A549 (cell line): Measurements from ENCODE around the gene GUCA2A. TPM values are rescaled to one million over a fixed set of nuclear protein-coding genes. Genes with fewer than 3 reads are reported as not detected.

Experiments
- ATAC-seq, 2 experiments: fragments of 200-7000 bp in 1 of 2; fragments of >200 bp in 1 of 2; cut with Nextera tagmentation in 1 of 2; cut with Tn5 transposase in 1 of 2; 3 replicates each; pipeline versions ENCODE4 v1.8.0 to v1.9.1; 2018 to 2020; ENCODE audit warnings: mild to moderate bottlenecking in 1 of 2, moderate library complexity in 1 of 2
- CTCF ChIA-PET: fragments of 300-600 bp; sonication (Branson Sonifier 250); formaldehyde crosslinking; extraction: SDS; loops from one replicate; lab custom pipeline; 2021; ENCODE audit warnings: antibody characterized with exemption, inconsistent platforms; lab: Yijun Ruan, JAX
- POLR2A ChIA-PET: fragments of 350-600 bp; formaldehyde crosslinking; extraction: SDS; loops from one replicate; lab custom pipeline; 2021; ENCODE audit warnings: antibody characterized with exemption, inconsistent platforms; lab: Yijun Ruan, JAX
- DNase-seq, 2 experiments: peaks; one replicate each; pipeline versions ENCODE4 v3.0.0 to v3.0.0-alpha.2; 2011 to 2016; ENCODE audit warnings: low read depth in 1 of 2, low spot score in 1 of 2
- FAIRE-seq: peaks from 2 replicates; lab custom pipeline; 2011; peaks lifted over from hg19 to GRCh38; lab: Jason Lieb, UNC
- H3K27ac ChIP-seq, 2 experiments: fragments of >200 bp; sonication (Bioruptor Twin); formaldehyde crosslinking; 3 replicates each; pipeline ENCODE4 v1.5.1; 2016 to 2017
- H3K4me1 ChIP-seq: fragments of >200 bp; sonication (Bioruptor Twin); formaldehyde crosslinking; 3 replicates; pipeline ENCODE4 v1.6.1; 2016
- H3K4me2 ChIP-seq: fragments of >200 bp; sonication (Bioruptor Twin); formaldehyde crosslinking; 3 replicates; pipeline ENCODE4 v1.6.1; 2016
- H3K4me3 ChIP-seq: fragments of >200 bp; sonication (Bioruptor Twin); formaldehyde crosslinking; 3 replicates; pipeline ENCODE4 v1.5.1; 2016
- H3K9me3 ChIP-seq: fragments of >200 bp; sonication (Bioruptor Twin); formaldehyde crosslinking; 3 replicates; pipeline ENCODE4 v1.6.1; 2016
- ATOH8 ChIP-seq: fragments of 250-450 bp; sonication (Bioruptor Pico); IDR thresholded peaks from 2 replicates; pipeline ENCODE4 v1.5.0; 2020; ENCODE audit warnings: low read depth, mild to moderate bottlenecking, moderate library complexity
- BCL3 ChIP-seq: fragments of >200 bp; sonication (Bioruptor Twin); formaldehyde crosslinking; IDR thresholded peaks from 3 replicates; pipeline ENCODE4 v1.6.1; 2016
- BHLHE40 ChIP-seq: IDR thresholded peaks from 2 replicates; pipeline ENCODE4 v1.6.1; 2012; ENCODE audit warnings: low read depth, low read length, inconsistent platforms
- CEBPB ChIP-seq, 2 experiments: fragments of >200 bp in 1 of 2; sonication (Bioruptor Twin) in 1 of 2; formaldehyde crosslinking in 1 of 2; IDR thresholded peaks; 2 replicates each; pipeline ENCODE4 v1.6.1; 2012 to 2016
- E2F6 ChIP-seq: IDR thresholded peaks from 2 replicates; pipeline ENCODE4 v1.6.1; 2012; ENCODE audit warnings: low read depth, borderline replicate concordance
- EHF ChIP-seq: fragments of 250-450 bp; sonication (Bioruptor Pico); IDR thresholded peaks from 2 replicates; pipeline ENCODE4 v1.5.0; 2020; ENCODE audit warnings: mild to moderate bottlenecking
- EHMT2 ChIP-seq: fragments of 200-600 bp; sonication (generic); IDR thresholded peaks from 2 replicates; pipeline ENCODE4 v1.6.1; 2016; ENCODE audit warnings: antibody characterized with exemption, low read depth, mild to moderate bottlenecking, moderate library complexity
- EP300 ChIP-seq, 2 experiments: fragments of >200 bp; sonication (Bioruptor Twin); formaldehyde crosslinking; IDR thresholded peaks; 2 replicates in 1 of 2; 3 replicates in 1 of 2; pipeline ENCODE4 v1.6.1; 2016 to 2017
- FOSL2 ChIP-seq, 2 experiments: fragments of 450-650 bp in 1 of 2; fragments of >200 bp in 1 of 2; sonication (Bioruptor Twin) in 1 of 2; formaldehyde crosslinking; IDR thresholded peaks; 2 replicates each; pipeline versions ENCODE4 v1.5.0 to v1.6.1; 2016 to 2020; ENCODE audit warnings: mild to moderate bottlenecking in 1 of 2, moderate library complexity in 1 of 2
- FOXS1 ChIP-seq: fragments of 250-450 bp; sonication (Bioruptor Pico); IDR thresholded peaks from 2 replicates; pipeline ENCODE4 v1.5.0; 2020; ENCODE audit warnings: mild to moderate bottlenecking, moderate library complexity
- GATA3 ChIP-seq: IDR thresholded peaks from 2 replicates; pipeline ENCODE4 v1.6.1; 2012; ENCODE audit warnings: borderline replicate concordance
- HDAC2 ChIP-seq: fragments of 200-600 bp; sonication (generic); IDR thresholded peaks from 2 replicates; pipeline ENCODE4 v1.6.1; 2016
- HMGXB4 ChIP-seq: fragments of 250-450 bp; sonication (Bioruptor Pico); IDR thresholded peaks from 2 replicates; pipeline ENCODE4 v1.5.0; 2021; ENCODE audit warnings: mild to moderate bottlenecking, moderate library complexity, borderline replicate concordance
- HOXB13 ChIP-seq: fragments of 250-450 bp; sonication (Bioruptor Pico); IDR thresholded peaks from 2 replicates; pipeline ENCODE4 v1.5.0; 2020; ENCODE audit warnings: low read depth, mild to moderate bottlenecking, moderate library complexity
- MAX ChIP-seq: IDR thresholded peaks from 2 replicates; pipeline ENCODE4 v1.6.1; 2012
- NPAS2 ChIP-seq: fragments of 250-450 bp; sonication (Bioruptor Pico); IDR thresholded peaks from 2 replicates; pipeline ENCODE4 v1.8.0; 2022; ENCODE audit warnings: mild to moderate bottlenecking, moderate library complexity, borderline replicate concordance
- PHF8 ChIP-seq: fragments of 200-600 bp; sonication (generic); IDR thresholded peaks from 2 replicates; pipeline ENCODE4 v1.6.1; 2016; ENCODE audit warnings: low read depth, mild to moderate bottlenecking, antibody characterized with exemption, moderate library complexity, borderline replicate concordance
- POLR2AphosphoS2 ChIP-seq: conservative IDR thresholded peaks from 2 replicates; pipeline ENCODE4 v1.6.1; 2012; ENCODE audit warnings: low read length, improper control_type of control experiment, inconsistent platforms
- RAD21 ChIP-seq, 2 experiments: fragments of >200 bp in 1 of 2; sonication (Bioruptor Twin) in 1 of 2; formaldehyde crosslinking in 1 of 2; IDR thresholded peaks in 1 of 2; conservative IDR thresholded peaks in 1 of 2; 2 replicates in 1 of 2; 3 replicates in 1 of 2; pipeline ENCODE4 v1.6.1; 2012 to 2018; ENCODE audit warnings: inconsistent platforms in 1 of 2
- RCOR1 ChIP-seq: fragments of 150-350 bp; IDR thresholded peaks from 2 replicates; pipeline ENCODE4 v1.6.1; 2014; ENCODE audit warnings: antibody characterized with exemption, low read length, low read depth
- REST ChIP-seq: fragments of 200-600 bp; sonication (generic); IDR thresholded peaks from 2 replicates; pipeline ENCODE4 v1.6.1; 2016; ENCODE audit warnings: antibody characterized with exemption, mild to moderate bottlenecking, moderate library complexity
- SMC3 ChIP-seq: fragments of >200 bp; sonication (Bioruptor Twin); formaldehyde crosslinking; IDR thresholded peaks from 3 replicates; pipeline ENCODE4 v1.6.1; 2018; ENCODE audit warnings: inconsistent platforms
- TP53 ChIP-seq: fragments of 250-450 bp; sonication (Bioruptor Pico); IDR thresholded peaks from 2 replicates; pipeline ENCODE4 v1.5.0; 2021; ENCODE audit warnings: mild to moderate bottlenecking, moderate library complexity
- ZC3H11A ChIP-seq: fragments of 450-650 bp; IDR thresholded peaks from 2 replicates; pipeline ENCODE4 v1.6.1; 2014; ENCODE audit warnings: antibody characterized with exemption, mild to moderate bottlenecking
- ZNF302 ChIP-seq: fragments of 250-450 bp; sonication (Bioruptor Pico); IDR thresholded peaks from 2 replicates; pipeline ENCODE4 v1.9.0; 2021; ENCODE audit warnings: inconsistent platforms, mild to moderate bottlenecking, moderate library complexity
- WGBS: methylation state at CpG from one replicate; pipeline ENCODE4 v1.1.6; 2017; ENCODE audit errors: missing lambda C conversion rate; 5-methylcytosine and 5-hydroxymethylcytosine counted together
- polyA plus RNA-seq, 4 experiments: library from polyadenylated mRNA; depleted of rRNA in 3 of 4; stranded (reverse); fragments of >200 nt; fragmentation: RNase III in 1 of 4; extraction: RNeasy Plus Mini Kit Qiagen cat#74134 plus additional on column Dnase treatment in 1 of 4; gene quantifications; 2 replicates in 3 of 4; 3 replicates in 1 of 4; pipeline ENCODE4 v1.2.3, GENCODE V29; 2011 to 2017

The GUCA2A gene
- polyA plus RNA-seq, 2 of the 4 experiments (the other 2 are of a cell fraction) = not detected

- H3K4me3 ChIP-seq = no peak overlapping the region
- no peak for FAIRE-seq
- WGBS = 19% methylated on average over 4 of the region's 4 CpGs
- no peak overlapping the region for H3K4me2 ChIP-seq
- POLR2A ChIA-PET = no interaction called here
- TF ChIP-seq NPAS2 (CRISPR knock-in tag) (no peak), RAD21 (conservative IDR thresholded peaks at IDR 0.05 in 1 of 2, IDR thresholded peaks at IDR 0.05 in 1 of 2) (no peak), TP53 (CRISPR knock-in tag) (no peak), MAX (no peak), HOXB13 (CRISPR knock-in tag) (no peak), ATOH8 (no peak), EHMT2 (no peak), PHF8 (no peak), ZC3H11A (no peak), EHF (no peak), SMC3 (no peak), POLR2AphosphoS2 (no peak), GATA3 (no peak), REST (no peak), BCL3 (no peak), RCOR1 (no peak), ZNF302 (CRISPR knock-in tag) (no peak)
- TF ChIP-seq, all 56 proteins: peak for 0
- Histone ChIP-seq H3K9me3 (no peaks in the 10 kb centered on the region), H3K27ac (no peak overlapping the region), H3K4me1 (no peaks in the 10 kb centered on the region)
- ATAC-seq (no peak), DNase-seq (no peak)
- CTCF ChIA-PET = interaction anchor here (1.2 to 1.6 kb wide), 3 partner anchors 9 to 568 kb away, joined by 3 to 4 read pairs (median 3); no protein-coding TSS in a partner anchor
Observed at GRCh38 chr1:42142894-42143675, 21.5 kb downstream of the GUCA2A start.

- ChIA-PET CTCF (interaction anchor here (0.6 to 0.9 kb wide), 3 partner anchors 31 to 158 kb away, joined by 3 read pairs; no protein-coding TSS in a partner anchor), POLR2A (no interaction called here)
- TF ChIP-seq FOSL2 (IDR thresholded peaks at IDR 0.05) = no peak
- TF ChIP-seq FOSL2 (CRISPR knock-in tag; IDR thresholded peaks at IDR 0.05) = no peak
- TF ChIP-seq BHLHE40 = no peak
- TF ChIP-seq HOXB13 (CRISPR knock-in tag) = no peak
- no peak for TF ChIP-seq GATA3
- TF ChIP-seq FOXS1 = no peak
- TF ChIP-seq E2F6 = no peak
- no peak for TF ChIP-seq EP300 (IDR thresholded peaks at IDR 0.05)
- TF ChIP-seq NPAS2 (CRISPR knock-in tag) = no peak
- no peak for TF ChIP-seq HMGXB4 (CRISPR knock-in tag)
- no peak for TF ChIP-seq HDAC2
- no peak for TF ChIP-seq SMC3
- no peak for TF ChIP-seq CEBPB (IDR thresholded peaks at IDR 0.05)
- no peak for TF ChIP-seq PHF8
Observed at GRCh38 chr1:42141978-42142377, 22.6 kb downstream of the GUCA2A start.

More at GRCh38 chr1:42141978-42142377, 22.6 kb downstream of the GUCA2A start:
- Histone ChIP-seq H3K9me3 (no peaks in the 10 kb centered on the region), H3K4me2 (no peak overlapping the region), H3K4me3 (no peak overlapping the region), H3K4me1 (no peaks in the 10 kb centered on the region), H3K27ac (no peak overlapping the region)
- no peak for DNase-seq
- no peak for ATAC-seq
- no peak for FAIRE-seq
- 47% methylated on average over 5 of the region's 5 CpGs for WGBS
